ENCODE results near the gene TMEM94.

The TMEM94 gene

DNA sequence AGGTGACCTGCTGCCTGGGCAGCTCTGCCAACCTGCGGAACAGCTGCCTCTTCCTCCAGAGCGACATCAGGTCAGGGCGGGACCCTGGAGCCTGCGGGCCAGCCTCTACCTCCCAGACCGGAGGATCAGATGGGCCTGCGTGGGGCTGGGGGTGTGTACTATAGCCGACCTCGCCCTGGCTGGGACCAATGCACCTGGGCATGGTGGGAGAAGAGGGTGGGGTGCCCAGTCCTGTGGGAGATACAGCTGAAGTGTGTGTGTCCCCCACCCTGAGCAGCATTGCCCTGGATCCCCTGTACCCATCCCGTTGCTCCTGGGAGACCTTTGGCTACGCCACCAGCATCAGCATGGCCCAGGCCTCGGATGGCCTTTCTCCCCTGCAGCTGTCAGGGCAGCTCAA is 39.6 kb downstream of the TMEM94 start:
- DNase-seq (ENCODE audit: low spot score) = no peak

DNA sequence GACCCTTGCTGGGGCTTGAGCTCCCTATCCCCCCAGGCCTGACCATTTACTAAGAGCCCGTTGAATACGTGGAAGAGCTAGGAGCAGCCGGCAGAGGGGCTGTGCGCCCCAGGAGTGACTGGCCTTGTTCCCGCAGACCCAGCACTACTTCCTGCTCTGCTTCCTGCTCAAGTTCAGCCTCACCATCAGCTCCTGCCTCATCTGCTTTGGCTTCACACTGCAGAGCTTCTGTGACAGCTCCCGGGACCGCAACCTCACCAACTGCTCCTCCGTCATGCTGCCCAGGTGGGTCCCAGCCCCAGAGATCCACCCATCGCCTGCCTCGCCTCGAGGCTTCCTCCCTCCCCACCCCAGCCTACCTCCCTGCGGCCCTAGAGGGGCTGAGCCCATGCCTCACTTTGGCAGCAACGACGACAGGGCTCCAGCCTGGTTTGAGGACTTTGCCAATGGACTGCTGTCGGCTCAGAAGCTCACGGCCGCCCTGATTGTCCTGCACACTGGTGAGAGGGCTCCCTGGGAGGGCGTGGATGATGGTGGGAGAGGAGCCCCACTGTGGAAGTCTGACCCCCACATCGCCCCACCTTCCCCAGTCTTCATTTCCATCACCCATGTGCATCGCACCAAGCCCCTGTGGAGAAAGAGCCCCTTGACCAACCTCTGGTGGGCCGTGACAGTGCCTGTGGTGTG is 41.7 kb downstream of the TMEM94 start:
- no peak for DNase-seq (ENCODE audit: low spot score)

DNA sequence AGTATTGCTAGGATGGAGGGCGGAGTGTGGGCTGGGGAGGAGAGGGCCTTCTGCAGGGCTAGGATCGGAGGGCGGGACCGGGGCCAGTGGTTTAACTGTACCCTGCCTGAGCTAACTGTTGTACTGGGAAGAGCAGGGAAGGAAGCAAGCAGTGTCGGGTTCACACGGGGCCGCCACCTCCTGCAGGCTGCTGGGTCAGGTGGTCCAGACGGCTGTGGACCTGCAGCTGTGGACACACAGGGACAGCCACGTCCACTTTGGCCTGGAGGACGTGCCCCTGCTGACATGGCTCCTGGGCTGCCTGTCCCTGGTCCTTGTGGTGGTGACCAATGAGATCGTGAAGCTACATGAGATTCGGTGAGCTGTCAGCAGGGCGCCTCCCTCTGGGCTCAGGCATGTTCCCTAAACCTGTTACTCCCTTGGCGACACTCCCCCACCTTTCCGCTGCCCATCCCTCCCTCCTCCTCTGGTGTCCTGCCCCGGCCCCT is 42.3 kb downstream of the TMEM94 start:
- DNase-seq (ENCODE audit: low spot score) = no peak

- DNase-seq (ENCODE audit: low spot score) = no peak
Observed at GRCh38 chr17:75499313-75500022, 43.0 kb downstream of the TMEM94 start.

GRCh38 chr17:75500419-75501216 is 44.2 kb downstream of the TMEM94 start:
- DNase-seq (ENCODE audit: low spot score) = no peak

DNA sequence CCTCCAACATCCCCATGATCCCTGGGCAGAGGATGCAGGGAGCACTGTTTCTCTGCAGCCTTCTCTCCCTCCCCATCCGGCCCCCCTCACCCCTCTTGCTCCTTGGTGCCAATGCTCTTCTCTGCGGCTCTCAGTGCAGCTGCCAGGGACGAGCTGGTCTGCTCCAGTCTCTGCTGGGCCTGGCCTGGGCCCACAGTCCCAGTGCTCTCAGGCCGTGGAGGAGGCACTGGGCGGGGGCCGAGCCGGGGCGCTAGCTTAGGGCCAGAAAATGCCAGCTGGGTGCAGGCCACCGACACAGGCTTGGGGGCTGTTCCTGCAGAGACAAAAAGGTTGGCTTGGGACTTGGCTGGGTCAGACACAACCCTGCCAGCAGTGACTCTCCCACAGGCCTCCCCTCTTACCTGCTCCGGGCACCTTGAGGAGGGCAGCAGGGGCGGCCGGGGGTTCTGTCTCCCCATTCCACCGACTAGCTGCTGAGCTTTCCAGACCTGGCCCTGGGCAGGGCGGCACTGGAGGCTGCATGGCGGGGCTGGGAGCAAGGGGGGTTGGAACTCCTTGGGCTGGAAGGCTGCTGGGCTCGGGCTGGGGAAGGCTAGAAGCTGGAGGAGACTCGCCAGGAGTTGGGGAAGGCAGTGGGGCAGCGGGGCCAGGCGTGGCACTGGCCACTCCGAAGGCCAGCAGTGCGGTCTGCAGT is 45.1 kb downstream of the TMEM94 start:
- DNase-seq (ENCODE audit: low spot score) = no peak

DNA sequence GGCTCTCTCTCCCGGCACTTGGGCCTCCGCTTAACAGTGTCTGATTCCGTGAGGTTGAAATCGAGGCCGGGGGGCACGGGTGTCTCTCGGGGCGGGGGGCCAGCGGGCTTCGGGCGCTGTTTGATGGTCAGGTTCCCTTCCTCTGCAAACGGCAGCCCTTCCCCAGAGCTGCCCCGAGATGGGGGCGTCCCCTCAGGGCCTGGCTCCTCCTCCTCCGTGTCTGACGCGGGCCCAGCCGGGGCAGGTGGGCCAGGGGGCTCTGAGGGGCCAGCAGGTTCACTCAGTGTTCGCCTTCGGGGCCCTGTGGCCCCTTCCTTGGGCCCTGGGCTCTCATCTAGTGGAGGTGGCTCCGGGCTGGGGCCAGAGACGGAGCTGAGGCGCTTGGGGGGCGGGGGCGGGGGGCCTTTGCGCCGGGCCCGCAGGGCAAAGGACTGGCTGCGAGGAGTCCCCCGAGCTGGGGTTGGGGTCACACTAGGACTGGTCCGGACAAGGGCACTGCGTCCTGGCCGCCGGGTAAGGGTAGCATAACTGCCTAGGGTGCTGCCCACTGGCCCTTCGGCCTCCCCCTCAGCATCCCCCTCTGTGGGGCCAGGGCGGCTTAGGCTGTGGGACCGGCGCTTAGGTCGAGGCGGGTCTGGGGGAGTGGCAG is 45.8 kb downstream of the TMEM94 start:
- DNase-seq (ENCODE audit: low spot score) = no peak

DNA sequence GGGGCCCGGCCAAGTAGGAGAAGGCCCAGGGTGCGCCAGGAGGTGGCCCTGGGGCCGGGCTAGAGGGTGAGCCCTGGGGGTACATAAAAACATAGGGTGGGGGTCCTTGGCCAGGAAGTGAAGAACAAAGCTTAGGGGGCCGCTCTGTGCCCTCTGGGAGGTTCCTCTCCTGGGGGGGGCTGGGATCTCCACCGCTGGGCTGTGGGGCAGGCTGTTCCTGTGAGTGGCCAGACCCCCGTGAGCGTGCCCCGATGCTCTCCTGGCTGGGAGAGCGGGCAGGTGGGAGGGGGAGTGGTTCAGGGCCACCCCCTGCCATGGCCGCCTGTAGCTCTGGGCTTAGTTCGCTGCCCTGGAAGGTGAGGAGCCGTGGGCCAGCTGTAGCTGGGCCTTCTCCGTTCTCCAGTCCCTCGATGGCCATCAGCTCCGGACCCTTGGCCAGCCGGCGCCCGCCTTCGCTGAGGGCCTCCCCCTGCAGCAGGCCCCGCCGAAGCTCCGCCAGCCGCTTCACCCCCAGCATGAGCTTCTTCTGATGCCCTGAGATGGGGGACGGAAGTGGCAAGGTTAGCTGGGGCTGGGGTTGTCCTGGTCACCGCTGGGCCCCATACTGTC is 46.4 kb downstream of the TMEM94 start:
- DNase-seq (ENCODE audit: low spot score) = no peak

GRCh38 chr17:75503337-75503950 is 47.0 kb downstream of the TMEM94 start:
- no peak for DNase-seq (ENCODE audit: low spot score)

DNA sequence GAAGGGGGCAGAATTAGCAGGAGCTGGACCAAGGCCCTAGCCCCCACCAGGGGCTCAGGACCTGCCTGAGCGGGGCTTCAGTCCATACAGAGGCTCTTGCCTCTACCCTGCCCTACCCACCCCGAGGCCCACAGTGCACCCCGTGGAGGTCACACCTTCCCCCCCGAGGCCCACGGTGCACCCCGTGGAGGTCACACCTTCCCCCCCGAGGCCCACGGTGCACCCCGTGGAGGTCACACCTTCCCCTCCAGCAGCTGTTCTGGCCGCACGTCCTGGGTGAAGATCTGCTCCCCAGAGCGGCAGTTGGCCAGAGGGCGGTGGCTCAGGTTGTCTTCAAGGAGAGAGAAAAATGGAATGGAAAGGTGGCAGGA is 47.5 kb downstream of the TMEM94 start:
- DNase-seq (ENCODE audit: low spot score) = no peak

DNA sequence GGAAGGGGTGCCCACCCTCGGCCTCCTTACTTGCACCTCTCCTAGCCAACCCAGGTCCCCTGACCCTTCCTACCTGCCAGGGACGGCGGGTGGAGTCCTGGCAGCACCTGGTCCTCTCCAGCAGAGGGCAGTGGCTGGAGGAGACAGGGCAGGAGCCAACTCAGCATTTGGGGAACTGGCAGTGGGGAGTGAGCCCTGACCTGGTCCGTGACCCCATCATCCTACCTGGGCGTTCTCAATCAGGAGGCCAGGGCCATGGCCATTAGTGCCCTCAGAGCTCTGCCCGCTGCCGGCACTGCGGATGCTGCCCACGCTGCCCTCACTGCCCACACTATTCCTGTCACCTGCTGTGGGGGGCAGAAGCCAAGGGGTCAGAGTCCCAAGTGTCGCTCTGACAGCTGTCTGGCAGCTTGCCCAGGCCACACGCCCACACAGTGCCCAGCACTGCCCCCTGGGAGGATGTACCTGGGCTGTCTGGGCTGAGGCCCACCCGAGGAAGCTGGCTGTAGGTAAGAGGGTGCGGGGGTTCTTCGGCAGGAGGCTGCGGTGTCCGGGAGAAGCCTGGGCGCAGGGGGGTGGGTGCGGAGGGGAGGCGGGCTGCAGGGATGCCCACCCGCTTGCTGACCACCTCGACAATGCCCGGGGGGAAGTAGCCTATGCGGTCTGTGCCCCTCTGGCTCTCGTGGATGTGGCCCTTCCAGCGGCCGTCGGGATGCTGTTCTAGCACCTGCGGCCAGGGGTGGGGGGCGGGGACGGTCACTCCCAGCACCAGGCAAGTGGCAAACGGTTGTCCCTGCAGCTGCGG is 48.1 kb downstream of the TMEM94 start:
- DNase-seq (ENCODE audit: low spot score) = peak; percentile 66

- DNase-seq (ENCODE audit: low spot score) = no peak
Observed at GRCh38 chr17:75505152-75505409, 48.6 kb downstream of the TMEM94 start.

- no peak for DNase-seq (ENCODE audit: low spot score)
Observed at GRCh38 chr17:75505640-75506039, 49.2 kb downstream of the TMEM94 start.

- no peak for DNase-seq (ENCODE audit: low spot score)
Observed at GRCh38 chr17:75506134-75506533, 49.7 kb downstream of the TMEM94 start.

- no peak for DNase-seq (ENCODE audit: low spot score)
Observed at GRCh38 chr17:75506888-75507287, 50.5 kb downstream of the TMEM94 start.

GRCh38 chr17:75507733-75508719 is 51.6 kb downstream of the TMEM94 start:
- no peak for DNase-seq (ENCODE audit: low spot score)

- DNase-seq (ENCODE audit: low spot score) = no peak
Observed at GRCh38 chr17:75508931-75509361, 52.5 kb downstream of the TMEM94 start.

GRCh38 chr17:75509528-75510258 is 53.3 kb downstream of the TMEM94 start:
- no peak for DNase-seq (ENCODE audit: low spot score)
